Choroid plexus epithelial cell (primary cell): ENCODE measurements around the gene ANO4.

ENCODE experiments used
- DNase-seq: peaks from one replicate; pipeline ENCODE4 v3.0.0-alpha.2; 2010; ENCODE audit warnings: low read depth
- H3K4me3 ChIP-seq: 2 replicates; pipeline ENCODE4 v1.5.1; 2011; ENCODE audit warnings: low read depth, mild to moderate bottlenecking, control low read depth, low read length, moderate library complexity
- TF ChIP-seq, protein P1 (sequence below): conservative IDR thresholded peaks from 2 replicates; pipeline ENCODE4 v1.5.1; 2011; ENCODE audit warnings: low read depth, mild to moderate bottlenecking, control low read depth, inconsistent platforms, low read length, moderate library complexity

ANO4 gene

DNA sequence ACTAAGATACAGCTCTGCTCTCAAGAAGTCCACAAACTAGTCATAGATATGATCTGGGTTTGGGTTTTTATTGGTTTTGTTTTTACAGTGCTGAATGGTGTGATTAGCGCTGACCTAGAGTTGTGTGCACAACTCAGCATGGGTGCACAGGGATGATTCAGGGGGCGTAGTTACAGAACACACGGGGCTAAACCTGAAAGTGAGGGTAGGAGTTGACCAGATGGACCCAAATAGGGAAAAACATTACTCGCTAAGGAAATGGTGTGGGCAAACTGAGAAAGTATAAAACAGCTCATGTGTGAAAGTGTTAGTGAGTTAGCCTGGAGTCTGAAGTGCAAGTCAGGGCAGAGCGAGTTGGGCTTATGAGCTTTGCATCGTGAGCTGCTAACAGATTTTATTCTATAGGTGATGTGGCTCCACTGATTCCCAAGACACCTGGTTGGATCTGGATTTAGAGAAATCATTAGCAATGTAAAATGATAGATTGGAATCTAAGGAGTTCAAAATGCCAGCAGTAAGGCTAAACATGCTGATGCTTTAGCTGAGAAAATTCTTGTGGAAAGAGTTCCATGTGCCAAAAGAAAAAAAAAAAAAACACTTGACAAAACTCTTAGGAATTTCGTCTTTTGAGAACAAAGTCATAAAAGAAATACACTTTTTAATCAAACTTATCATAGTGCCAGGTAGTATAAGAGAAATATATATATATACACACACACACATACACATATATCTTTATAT, 280.5 kb downstream of the ANO4 start:
- TF ChIP-seq, protein P1, sequence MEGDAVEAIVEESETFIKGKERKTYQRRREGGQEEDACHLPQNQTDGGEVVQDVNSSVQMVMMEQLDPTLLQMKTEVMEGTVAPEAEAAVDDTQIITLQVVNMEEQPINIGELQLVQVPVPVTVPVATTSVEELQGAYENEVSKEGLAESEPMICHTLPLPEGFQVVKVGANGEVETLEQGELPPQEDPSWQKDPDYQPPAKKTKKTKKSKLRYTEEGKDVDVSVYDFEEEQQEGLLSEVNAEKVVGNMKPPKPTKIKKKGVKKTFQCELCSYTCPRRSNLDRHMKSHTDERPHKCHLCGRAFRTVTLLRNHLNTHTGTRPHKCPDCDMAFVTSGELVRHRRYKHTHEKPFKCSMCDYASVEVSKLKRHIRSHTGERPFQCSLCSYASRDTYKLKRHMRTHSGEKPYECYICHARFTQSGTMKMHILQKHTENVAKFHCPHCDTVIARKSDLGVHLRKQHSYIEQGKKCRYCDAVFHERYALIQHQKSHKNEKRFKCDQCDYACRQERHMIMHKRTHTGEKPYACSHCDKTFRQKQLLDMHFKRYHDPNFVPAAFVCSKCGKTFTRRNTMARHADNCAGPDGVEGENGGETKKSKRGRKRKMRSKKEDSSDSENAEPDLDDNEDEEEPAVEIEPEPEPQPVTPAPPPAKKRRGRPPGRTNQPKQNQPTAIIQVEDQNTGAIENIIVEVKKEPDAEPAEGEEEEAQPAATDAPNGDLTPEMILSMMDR, result no peak
- H3K4me3 ChIP-seq, result no peak overlapping the region
- no peak for DNase-seq

DNA sequence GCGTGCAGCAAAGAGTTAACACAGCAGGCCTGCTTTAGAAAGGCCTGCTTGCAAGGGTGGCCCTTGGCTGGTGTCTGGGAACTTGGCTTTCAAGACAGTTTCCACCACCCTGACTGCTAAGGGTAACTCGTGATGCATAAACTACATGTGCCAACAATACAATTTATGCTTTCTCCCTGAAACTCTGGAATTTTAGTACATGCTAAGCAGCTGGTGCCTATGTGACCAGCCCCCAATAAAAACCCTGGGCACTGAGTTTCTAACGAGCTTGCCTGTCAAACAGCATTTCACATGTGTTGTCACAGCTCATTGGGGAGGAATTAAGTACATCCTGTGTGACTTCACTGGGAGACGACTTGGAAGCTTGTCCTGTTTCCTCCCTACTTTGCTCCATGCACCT, 282.3 kb downstream of the ANO4 start:
- no peak overlapping the region for H3K4me3 ChIP-seq
- no peak for DNase-seq
- TF ChIP-seq, protein P1, result no peak

DNA sequence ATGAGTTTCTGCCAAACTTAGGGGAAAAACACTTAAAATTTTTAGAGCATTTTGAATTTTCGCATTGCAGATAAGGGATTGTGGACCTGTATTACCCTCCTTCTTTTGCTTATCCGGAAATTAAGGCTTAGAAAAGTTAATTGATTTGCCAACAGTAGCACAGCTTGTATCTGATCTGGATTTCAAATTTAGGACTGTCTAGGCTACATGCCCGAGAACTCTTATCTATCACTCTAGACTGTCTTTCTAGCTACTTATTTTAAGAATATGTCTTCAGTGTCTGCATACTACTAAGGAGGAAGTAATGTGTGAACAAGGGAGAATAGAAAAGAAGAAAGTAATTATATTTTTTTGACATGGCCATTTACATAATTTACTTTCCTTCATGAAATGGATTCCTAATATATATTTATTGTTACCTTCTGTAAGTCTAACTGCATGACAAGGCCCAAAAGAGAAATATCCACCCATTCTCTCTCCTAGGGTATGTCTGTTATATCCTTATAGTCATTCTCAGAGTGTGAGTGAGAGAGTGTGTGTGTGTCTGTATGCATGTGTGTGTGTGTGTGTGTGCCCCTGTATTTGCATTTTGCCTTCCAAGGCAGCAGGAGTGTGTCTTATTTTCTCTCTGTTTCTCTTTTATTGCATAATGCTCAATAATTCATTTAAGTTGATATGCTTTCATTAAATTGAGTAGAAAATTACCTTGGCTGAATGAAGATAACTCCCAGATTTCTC, 283.4 kb downstream of the ANO4 start:
- DNase-seq, result no peak
- no peak overlapping the region for H3K4me3 ChIP-seq
- TF ChIP-seq, protein P1, result no peak

DNA sequence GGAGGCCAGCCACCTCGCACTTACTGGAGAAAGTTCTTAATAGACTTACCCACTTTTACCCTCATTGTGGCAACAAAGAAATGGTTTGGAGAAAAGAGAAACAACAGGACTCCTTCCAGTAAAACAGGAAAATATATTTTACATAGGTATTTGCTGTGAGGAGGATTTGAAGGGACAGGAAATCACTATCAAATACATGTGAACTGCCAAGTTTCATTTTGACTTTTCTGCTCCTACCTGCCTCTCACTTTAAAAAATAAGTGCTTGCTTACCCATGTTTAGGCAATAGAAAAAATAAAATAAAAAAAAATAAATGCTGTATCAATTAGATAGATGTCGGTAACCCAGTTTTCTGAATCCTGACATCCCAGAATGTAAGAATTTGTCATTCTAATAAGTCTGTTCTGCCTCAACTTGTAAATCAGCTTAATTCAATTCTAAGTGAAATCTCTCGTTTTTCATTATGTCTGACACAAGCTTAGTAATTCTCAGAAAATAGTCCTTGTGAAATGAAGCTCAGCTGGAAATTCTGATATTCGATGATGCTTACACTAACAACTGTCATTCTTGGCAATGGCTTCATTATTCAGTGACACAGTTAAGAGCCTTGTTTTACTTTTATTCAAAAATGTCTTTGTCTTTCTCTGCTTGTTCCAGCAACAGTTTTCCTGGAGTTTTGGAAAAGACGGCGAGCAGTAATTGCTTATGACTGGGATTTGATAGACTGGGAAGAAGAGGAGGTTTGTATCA, 284.1 kb downstream of the ANO4 start:
- TF ChIP-seq, protein P1, result no peak
- H3K4me3 ChIP-seq, result no peak overlapping the region

DNA sequence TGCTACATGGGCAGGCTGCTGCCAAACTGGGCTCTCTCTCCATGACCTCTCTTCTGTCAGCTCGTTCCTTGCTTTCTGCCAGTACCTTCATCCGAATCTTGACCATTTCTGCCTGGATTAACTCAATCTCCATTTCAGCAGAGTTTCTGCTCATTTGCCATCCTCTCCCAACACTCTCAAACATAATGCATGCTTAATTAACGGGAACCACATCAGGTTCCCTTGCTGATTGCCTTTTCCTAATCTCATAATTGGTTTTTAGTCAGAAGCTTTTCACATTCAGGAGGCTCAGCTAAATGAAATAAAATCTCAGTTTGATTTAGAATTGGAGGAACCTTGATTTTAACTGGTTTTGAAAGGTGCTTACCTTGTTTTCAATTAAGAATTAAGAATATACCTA, 288.1 kb downstream of the ANO4 start:
- DNase-seq, result no peak
- TF ChIP-seq, protein P1, result no peak
- no peak overlapping the region for H3K4me3 ChIP-seq

More for the DNA sequence above, 284.1 kb downstream of the ANO4 start:
- no peak for DNase-seq

DNA sequence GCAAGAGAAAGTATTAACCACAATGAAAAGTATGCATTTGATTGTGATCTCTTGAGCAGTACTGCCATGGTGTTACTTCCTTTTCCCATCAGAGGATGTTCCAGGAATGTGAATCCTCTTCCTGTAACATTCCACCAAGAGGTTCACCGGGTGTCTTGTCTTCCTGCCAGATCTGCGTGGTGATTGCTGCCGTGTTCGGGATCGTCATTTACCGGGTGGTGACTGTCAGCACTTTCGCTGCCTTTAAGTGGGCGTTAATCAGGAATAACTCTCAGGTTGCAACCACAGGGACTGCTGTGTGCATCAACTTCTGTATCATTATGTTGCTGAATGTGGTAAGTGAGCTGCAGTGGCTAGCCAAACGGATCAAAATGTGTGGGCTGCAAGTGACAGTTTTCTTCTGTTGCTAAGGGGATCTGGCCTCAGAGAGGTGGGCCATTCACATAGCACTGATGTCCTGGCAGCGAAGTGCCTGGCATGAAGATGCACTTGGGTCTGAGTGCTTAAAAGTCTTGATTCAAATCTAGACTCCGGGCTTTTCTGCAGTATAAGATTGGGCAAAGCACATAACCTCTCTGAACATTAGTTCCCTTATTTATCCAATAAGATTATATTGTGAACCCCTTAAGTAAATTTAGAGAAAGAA, 292.0 kb downstream of the ANO4 start:
- TF ChIP-seq, protein P1, result no peak
- no peak overlapping the region for H3K4me3 ChIP-seq
- peak; percentile 31 for DNase-seq
